Right lobe of liver (tissue), 6 donors: ENCODE results near the gene AADACL2. TPM values are rescaled to one million over a fixed set of nuclear protein-coding genes. Genes with fewer than 3 reads are reported as not detected.

ENCODE experiments used
- ATAC-seq, 4 donors: fragments of 200-7000 bp; cut with Tn5 transposase; one replicate each; pipeline ENCODE4 v1.9.1; 2020; ENCODE audit warnings: mild to moderate bottlenecking in 4 of 4, moderate library complexity in 4 of 4
- DNase-seq, 3 donors: peaks; one replicate each; pipeline ENCODE4 v3.0.0-alpha.2; 2020
- H3K27ac ChIP-seq, 3 donors: fragments of 200-600 bp; one replicate each; pipeline ENCODE4 v1.8.0; 2022
- H3K27me3 ChIP-seq, 2 donors: fragments of 200-600 bp; one replicate each; pipeline ENCODE4 v1.8.0; 2022
- H3K36me3 ChIP-seq, 4 donors: fragments of 200-600 bp; sonication (generic) in 1 of 4; one replicate each; pipeline versions ENCODE4 v1.5.1 to v1.8.0; 2017 to 2022; ENCODE audit warnings: control low read depth in 1 of 4
- H3K4me1 ChIP-seq, 4 donors: fragments of 200-600 bp; sonication (generic) in 1 of 4; one replicate each; pipeline versions ENCODE4 v1.5.1 to v1.8.0; 2017 to 2022; ENCODE audit warnings: control low read depth in 1 of 4
- H3K4me3 ChIP-seq, 3 donors: fragments of 200-600 bp; one replicate each; pipeline ENCODE4 v1.8.0; 2022
- H3K9me3 ChIP-seq, 4 donors: fragments of 200-600 bp; sonication (generic) in 1 of 4; one replicate each; pipeline versions ENCODE4 v1.5.1 to v1.8.0; 2017 to 2022; ENCODE audit warnings: control low read depth in 1 of 4
- CTCF ChIP-seq, 4 donors: fragments of 200-600 bp in 3 of 4; fragments of 450-650 bp in 1 of 4; IDR thresholded peaks; one replicate each; pipeline versions ENCODE4 v1.5.1 to v1.8.0; 2016 to 2022; ENCODE audit warnings: antibody characterized with exemption in 4 of 4, mild to moderate bottlenecking in 2 of 4
- POLR2A ChIP-seq: fragments of 450-650 bp; IDR thresholded peaks from one replicate; pipeline ENCODE4 v1.6.1; 2017; ENCODE audit warnings: antibody characterized with exemption, mild to moderate bottlenecking
- WGBS: methylation state at CpG from one replicate; pipeline ENCODE4 v1.1.6; 2018; ENCODE audit warnings: low coverage, low lambda C conversion rate; ENCODE audit not compliant: insufficient coverage; ENCODE audit errors: missing lambda C conversion rate; 5-methylcytosine and 5-hydroxymethylcytosine counted together
- intact Hi-C, 2 donors: fragments of 100-400 bp; cut with DNase I; formaldehyde crosslinking; loops; one replicate each; pipeline versions ENCODE4 v1.11.2 to v1.14.1; 2022
- total RNA-seq, 6 experiments: library from RNA; depleted of rRNA in 2 of 6; stranded (reverse); fragments of >200 nt in 2 of 6; fragmentation: NEBNext Ultra II Directional in 3 of 6; extraction: Animal tissue kit (Norgen Biotek cat#: 25700) in 3 of 6; gene quantifications; one replicate each; pipeline versions ENCODE4 v1.1.0 to v1.2.4, GENCODE V29; 2016 to 2023
- donor health status: DM: no; HTN: yes; CAD: no.
- donor health status: DM: no; HTN: no; CAD: no.
- donor health status: DM: no; HTN: no; CAD: no.
- donor health status: DM: no; HTN: yes; CAD: no.
- donor health status: DM: no; HTN: yes; CAD: no.

The AADACL2 gene
- total RNA-seq, 6 experiments from 2014 or later = not detected

- no peak for ATAC-seq
- H3K36me3 ChIP-seq = no peaks in the 10 kb centered on the region
- peaks cover 0 to 11% (median 0%) of the 10 kb centered on the region in 4 donors for H3K4me1 ChIP-seq
- no peak for DNase-seq
- H3K27ac ChIP-seq = no peak overlapping the region
- WGBS = 84% methylated on average over 2 of the region's 2 CpGs
- intact Hi-C loops = no loop called here
- no peaks in the 10 kb centered on the region for H3K27me3 ChIP-seq
- TF ChIP-seq CTCF (IDR thresholded peaks at IDR 0.05) (no peak), POLR2A (no peak)
- no peaks in the 10 kb centered on the region for H3K9me3 ChIP-seq
- H3K4me3 ChIP-seq = no peak overlapping the region
These were observed 58.7 kb downstream of the AADACL2 start for GRCh38 chr3:151792411-151792810.

- Histone ChIP-seq H3K9me3 (no peaks in the 10 kb centered on the region), H3K27ac (no peak overlapping the region), H3K36me3 (no peaks in the 10 kb centered on the region), H3K27me3 (no peaks in the 10 kb centered on the region), H3K4me1 (peaks cover 0 to 11% (median 0%) of the 10 kb centered on the region in 4 donors), H3K4me3 (no peak overlapping the region)
- WGBS = 37% methylated on average over 2 of the region's 2 CpGs
- DNase-seq (no peak), ATAC-seq (peak in 1 of 4 donors; percentile 45)
- TF ChIP-seq CTCF (IDR thresholded peaks at IDR 0.05) = no peak
- no peak for TF ChIP-seq POLR2A
- intact Hi-C loops = no loop called here
These were observed 59.9 kb downstream of the AADACL2 start for GRCh38 chr3:151793636-151794035.

GRCh38 chr3:151794080-151794479, 60.4 kb downstream of the AADACL2 start:
- Histone ChIP-seq H3K9me3 (no peaks in the 10 kb centered on the region), H3K36me3 (no peaks in the 10 kb centered on the region), H3K4me1 (peaks cover 0 to 11% (median 0%) of the 10 kb centered on the region in 4 donors), H3K4me3 (no peak overlapping the region), H3K27me3 (no peaks in the 10 kb centered on the region), H3K27ac (no peak overlapping the region)
- TF ChIP-seq POLR2A = no peak
- TF ChIP-seq CTCF (IDR thresholded peaks at IDR 0.05) = no peak
- no peak for DNase-seq
- intact Hi-C loops = no loop called here
- ATAC-seq = peak in 3 of 4 donors; percentile 48 to 82 (median 68)
- 26% methylated on average over 2 of the region's 2 CpGs for WGBS

- WGBS = 96% methylated on average over 4 of the region's 4 CpGs
- no peak overlapping the region for H3K4me3 ChIP-seq
- H3K9me3 ChIP-seq = no peaks in the 10 kb centered on the region
- no peak for DNase-seq
- no peaks in the 10 kb centered on the region for H3K36me3 ChIP-seq
- peaks cover 0 to 11% (median 0%) of the 10 kb centered on the region in 4 donors for H3K4me1 ChIP-seq
- ATAC-seq = peak in 1 of 4 donors; percentile 60
- TF ChIP-seq POLR2A (no peak), CTCF (IDR thresholded peaks at IDR 0.05) (no peak)
- H3K27me3 ChIP-seq = no peaks in the 10 kb centered on the region
- intact Hi-C loops = no loop called here
- H3K27ac ChIP-seq = no peak overlapping the region
These were observed 61.5 kb downstream of the AADACL2 start for GRCh38 chr3:151795276-151795675.
